ENCODE measurements around the gene VPS45. TPM values are rescaled to one million over a fixed set of nuclear protein-coding genes. Genes with fewer than 3 reads are reported as not detected.

VPS45 gene
- total RNA-seq, 2 experiments from 2014 or later = 34.1 to 38.1 TPM

GRCh38 chr1:150194381-150195031 is 126.9 kb downstream of the VPS45 start:
- no peaks in the 10 kb centered on the region for H3K9me3 Mint-ChIP-seq
- peaks cover 11% of the 10 kb centered on the region for H3K27me3 Mint-ChIP-seq
- ChIA-PET CTCF (interaction anchor here (1.2 kb wide), 1 partner anchor 121 kb away, joined by 3 read pairs; no protein-coding TSS in a partner anchor), POLR2A (interaction anchor here (0.6 kb wide), 1 partner anchor 19 kb away, joined by 3 read pairs; no protein-coding TSS in a partner anchor)
- no peak for DNase-seq
- no peaks in the 10 kb centered on the region for H3K4me1 Mint-ChIP-seq
- H3K36me3 Mint-ChIP-seq (ENCODE audit: low read depth) = no peaks in the 10 kb centered on the region
- H3K27ac Mint-ChIP-seq = no peak overlapping the region
- H3K4me3 Mint-ChIP-seq = no peak overlapping the region

Other genes with a start within 250 kb of the VPS45 start
- 10 to 100 TPM; 20.3 to 20.6 TPM for gene BOLA1, start 168.2 kb upstream of the VPS45 start, total RNA-seq
- gene SV2A, start 149.9 kb upstream of the VPS45 start, total RNA-seq = 1 to 10 TPM; 7.5 to 7.7 TPM
- 100 to 1,000 TPM in 1 of 2 experiments, 10 to 100 TPM in 1; 90.2 to 101 TPM for gene SF3B4, start 140.0 kb upstream of the VPS45 start, total RNA-seq
- 1 to 10 TPM; 2.1 to 2.8 TPM for gene MTMR11, start 130.9 kb upstream of the VPS45 start, total RNA-seq
- 10 to 100 TPM in 1 of 2 experiments, 1 to 10 TPM in 1; 9.9 to 10.6 TPM for gene OTUD7B, start 57.0 kb upstream of the VPS45 start, total RNA-seq
- 10 to 100 TPM; 65.6 to 67.7 TPM for gene PLEKHO1, start 82.1 kb downstream of the VPS45 start, total RNA-seq
- gene ANP32E, start 168.3 kb downstream of the VPS45 start, total RNA-seq = 100 to 1,000 TPM; 164 to 173 TPM
- not detected for gene CA14, start 190.0 kb downstream of the VPS45 start, total RNA-seq
- gene APH1A, start 201.2 kb downstream of the VPS45 start, total RNA-seq = 100 to 1,000 TPM; 130 to 137 TPM
- 1 to 10 TPM; 2.4 to 3.5 TPM for gene C1orf54, start 205.0 kb downstream of the VPS45 start, total RNA-seq
- gene CIART, start 214.8 kb downstream of the VPS45 start, total RNA-seq = 1 to 10 TPM; 1.7 to 2.1 TPM
- gene MRPS21, start 226.1 kb downstream of the VPS45 start, total RNA-seq = 10 to 100 TPM; 69.6 to 72.9 TPM

Data from activated CD4-positive, alpha-beta T cell treated with anti-CD3 and anti-CD28 coated beads, Interleukin-2, amount 10 ng/mL, durations not matched to agents 7 days and 5 days (primary cell).